Cardiac muscle cell (in vitro differentiated cells and primary cell): ENCODE results near the gene RASL12. TPM values are rescaled to one million over a fixed set of nuclear protein-coding genes. Genes with fewer than 3 reads are reported as not detected.

Experiments used
- DNase-seq, 2 donors: peaks; one replicate each; pipeline versions ENCODE4 v3.0.0 to v3.0.0-alpha.2; 2010 to 2017; ENCODE audit warnings: low read depth in 1 of 2, low spot score in 1 of 2
- H3K27ac ChIP-seq: fragments of 200-600 bp; sonication (generic); 2 replicates; pipeline ENCODE4 v1.5.1; 2016
- H3K27me3 ChIP-seq: fragments of 200-600 bp; sonication (generic); 2 replicates; pipeline ENCODE4 v1.6.0; 2016; ENCODE audit warnings: control low read depth
- H3K36me3 ChIP-seq: fragments of 200-600 bp; sonication (generic); 2 replicates; pipeline ENCODE4 v1.5.1; 2016; ENCODE audit warnings: control low read depth
- H3K4me1 ChIP-seq: fragments of 200-600 bp; sonication (generic); 2 replicates; pipeline ENCODE4 v1.8.1; 2017; ENCODE audit warnings: low read depth, mild to moderate bottlenecking, mixed run types
- H3K4me3 ChIP-seq: fragments of 200-600 bp; sonication (generic); 2 replicates; pipeline ENCODE4 v1.5.1; 2016; ENCODE audit warnings: mild to moderate bottlenecking
- H3K9me3 ChIP-seq: fragments of 200-600 bp; sonication (generic); 2 replicates; pipeline ENCODE4 v1.5.1; 2017; ENCODE audit warnings: low read depth, mild to moderate bottlenecking, control low read depth
- CTCF ChIP-seq: IDR thresholded peaks from 2 replicates; pipeline ENCODE4 v1.5.1; 2012; ENCODE audit warnings: low read depth, mild to moderate bottlenecking, low read length
- polyA plus RNA-seq: library from polyadenylated mRNA; unstranded; fragments of >200 nt; fragmentation: Nextera tagmentation; extraction: Ambion mirVana; gene quantifications from 2 replicates; pipeline ENCODE4 v1.2.1, GENCODE V29; 2016
- total RNA-seq: library from RNA; depleted of rRNA; stranded (reverse); fragments of >200 nt; gene quantifications from 2 replicates; pipeline ENCODE4 v1.2.3, GENCODE V29; 2016

The RASL12 gene
- total and polyA plus RNA-seq, 2 experiments from 2014 or later, result 4.0 to 38.2 TPM

DNA sequence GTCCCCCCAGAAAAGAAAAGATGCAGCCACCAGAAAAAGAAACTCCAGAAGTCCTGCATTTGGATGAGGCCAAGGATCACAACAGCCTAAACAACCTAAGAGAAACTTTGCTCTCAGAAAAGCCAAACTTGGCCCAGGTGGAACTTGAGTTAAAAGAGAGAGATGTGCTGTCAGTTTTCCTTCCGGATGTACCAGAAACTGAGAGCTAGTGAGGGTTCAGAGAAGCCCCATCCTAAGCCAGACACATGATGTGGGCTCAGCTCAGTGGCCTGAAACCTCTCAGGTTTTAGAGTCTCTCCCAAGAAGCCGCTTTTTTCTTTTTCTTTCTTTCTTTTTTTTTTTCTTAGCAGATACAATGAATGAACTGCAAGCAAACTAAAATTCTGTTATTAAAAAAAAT lies 14.8 kb downstream of the RASL12 start:
- H3K27ac ChIP-seq, result no peak overlapping the region
- H3K4me3 ChIP-seq, result no peak overlapping the region
- H3K27me3 ChIP-seq, result no peaks in the 10 kb centered on the region
- no peak for DNase-seq
- no peak for TF ChIP-seq CTCF
- no peaks in the 10 kb centered on the region for H3K9me3 ChIP-seq
- H3K36me3 ChIP-seq, result no peaks in the 10 kb centered on the region
- peaks cover 3% of the 10 kb centered on the region for H3K4me1 ChIP-seq

DNA sequence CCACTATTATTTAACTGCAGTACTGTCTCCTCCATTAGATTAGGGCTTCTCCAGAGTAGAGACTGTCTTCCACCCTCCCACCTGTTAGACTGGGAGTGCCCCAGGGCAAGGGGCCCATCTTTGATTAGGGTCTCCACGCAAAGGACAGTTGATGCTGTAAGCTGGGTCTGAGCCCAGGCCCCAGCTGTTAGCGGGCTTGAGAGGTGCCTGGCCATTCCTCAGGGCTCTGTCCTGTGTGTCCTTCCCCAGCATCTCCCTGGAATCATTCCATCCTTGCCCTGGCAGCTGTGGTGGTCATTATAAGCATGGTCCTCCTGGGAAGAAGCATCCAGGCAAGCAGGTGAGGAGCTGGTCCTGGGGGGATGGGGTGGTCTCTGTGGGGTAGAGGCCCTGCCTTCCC lies 16.5 kb downstream of the RASL12 start:
- no peaks in the 10 kb centered on the region for H3K4me1 ChIP-seq
- no peak for TF ChIP-seq CTCF
- H3K27me3 ChIP-seq, result no peaks in the 10 kb centered on the region
- H3K9me3 ChIP-seq, result no peaks in the 10 kb centered on the region
- DNase-seq, result no peak
- H3K4me3 ChIP-seq, result no peak overlapping the region
- no peak overlapping the region for H3K27ac ChIP-seq
- H3K36me3 ChIP-seq, result no peaks in the 10 kb centered on the region

DNA sequence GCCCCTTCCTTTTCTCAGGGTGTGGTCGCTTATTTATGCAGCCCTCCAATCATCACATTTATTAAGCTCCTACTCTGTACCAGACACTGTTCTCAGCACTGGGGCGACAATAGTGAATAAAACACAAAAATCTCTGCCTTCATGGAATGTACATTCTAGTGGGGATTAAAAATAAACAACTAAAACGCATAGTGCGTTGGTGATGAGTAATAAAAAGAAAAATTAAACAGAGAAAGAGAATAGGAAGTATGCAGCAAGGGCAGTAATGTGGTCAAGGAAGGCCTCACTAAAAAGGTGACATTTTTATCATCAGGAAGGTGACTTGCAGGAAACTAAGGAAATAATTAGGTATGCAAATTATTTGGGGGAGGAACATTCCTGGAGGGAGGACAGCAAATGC lies 17.5 kb downstream of the RASL12 start:
- no peak for DNase-seq
- no peak overlapping the region for H3K27ac ChIP-seq
- TF ChIP-seq CTCF, result no peak
- H3K4me3 ChIP-seq, result no peak overlapping the region
- no peaks in the 10 kb centered on the region for H3K9me3 ChIP-seq
- H3K27me3 ChIP-seq, result no peaks in the 10 kb centered on the region
- H3K4me1 ChIP-seq, result peaks cover 3% of the 10 kb centered on the region
- H3K36me3 ChIP-seq, result no peaks in the 10 kb centered on the region

DNA sequence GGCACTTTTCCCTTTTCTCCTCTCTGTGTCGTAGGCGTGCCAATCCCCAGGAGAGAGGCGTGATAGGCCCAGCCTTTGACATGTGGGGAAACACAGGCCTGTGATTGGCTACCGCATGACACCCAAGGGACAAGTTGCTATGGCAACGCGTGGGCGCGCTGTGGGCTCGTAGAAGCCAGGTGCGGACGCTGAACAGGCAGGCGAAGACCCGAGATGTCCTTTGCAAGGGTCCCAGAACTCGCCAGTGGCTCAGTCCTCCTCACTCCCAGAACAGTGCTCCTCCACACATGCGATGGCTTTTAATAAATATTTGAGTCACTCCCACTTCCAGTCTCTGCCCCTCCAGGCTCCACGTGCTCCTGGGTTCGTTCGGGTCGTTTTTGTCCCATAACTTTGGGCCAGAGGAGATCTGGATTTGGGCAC lies 18.4 kb downstream of the RASL12 start:
- H3K9me3 ChIP-seq, result no peaks in the 10 kb centered on the region
- no peaks in the 10 kb centered on the region for H3K27me3 ChIP-seq
- peak overlapping the region; percentile 22 for H3K4me3 ChIP-seq
- peaks cover 7% of the 10 kb centered on the region for H3K4me1 ChIP-seq
- H3K27ac ChIP-seq, result no peak overlapping the region
- TF ChIP-seq CTCF, result no peak
- peak; percentile 92 to 96 for DNase-seq
- H3K36me3 ChIP-seq, result no peaks in the 10 kb centered on the region

DNA sequence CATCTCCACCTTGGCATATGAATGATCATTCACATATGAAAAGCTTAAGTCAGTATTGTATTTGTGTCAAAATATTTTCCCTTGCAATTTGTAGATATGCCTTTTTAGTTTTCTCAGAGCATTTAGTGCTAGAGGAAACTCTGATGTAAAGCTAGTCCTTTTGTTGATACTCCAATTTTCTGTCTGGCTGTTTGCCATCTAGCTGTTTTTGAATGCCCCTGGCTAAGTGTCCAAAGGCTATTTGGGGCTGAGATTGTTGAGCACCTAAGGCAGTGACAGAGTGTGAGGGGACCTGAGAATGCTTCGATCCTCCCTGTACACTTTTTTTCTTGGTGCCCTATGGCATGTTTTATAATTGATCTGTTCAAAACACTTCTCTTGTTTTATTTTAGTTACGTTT lies 19.6 kb downstream of the RASL12 start:
- no peak for TF ChIP-seq CTCF
- DNase-seq, result no peak
- Histone ChIP-seq H3K27ac (no peak overlapping the region), H3K9me3 (no peaks in the 10 kb centered on the region), H3K27me3 (no peaks in the 10 kb centered on the region), H3K4me3 (no peak overlapping the region), H3K36me3 (no peaks in the 10 kb centered on the region), H3K4me1 (peaks cover 7% of the 10 kb centered on the region)
